Measurements from ENCODE around the gene EFNB3.
A peak's percentile ranks its signal among the peaks of the same experiment; 100 is the strongest.

Gene EFNB3

GRCh38 chr17:7704601-7705268 lies at the start of gene EFNB3:
Gene EFNB3 (plus strand): TSS chr17:7705202. CDS start chr17:7705599, 397 bp downstream.
- DNase-seq (ENCODE audit: low read depth in 2 of 3, low spot score in 1 of 3) = no peak

GRCh38 chr17:7655541-7655840 lies 49.5 kb upstream of the EFNB3 start:
- no peak for DNase-seq (ENCODE audit: low read depth in 2 of 3, low spot score in 1 of 3)

- no peak for DNase-seq (ENCODE audit: low read depth in 2 of 3, low spot score in 1 of 3)
Measured at GRCh38 chr17:7656958-7657609, 47.9 kb upstream of the EFNB3 start.

GRCh38 chr17:7667656-7668406 lies 37.2 kb upstream of the EFNB3 start:
- no peak for DNase-seq (ENCODE audit: low read depth in 2 of 3, low spot score in 1 of 3)

- DNase-seq (ENCODE audit: low read depth in 2 of 3, low spot score in 1 of 3) = no peak
Measured at GRCh38 chr17:7668482-7668881, 36.5 kb upstream of the EFNB3 start.

GRCh38 chr17:7673239-7673638 lies 31.8 kb upstream of the EFNB3 start:
- DNase-seq (ENCODE audit: low read depth in 2 of 3, low spot score in 1 of 3) = peak; percentile 23 to 64 (median 33)

GRCh38 chr17:7674934-7675333 lies 30.1 kb upstream of the EFNB3 start:
- DNase-seq (ENCODE audit: low read depth in 2 of 3, low spot score in 1 of 3) = no peak

GRCh38 chr17:7676533-7676932 lies 28.5 kb upstream of the EFNB3 start:
- no peak for DNase-seq (ENCODE audit: low read depth in 2 of 3, low spot score in 1 of 3)

- no peak for DNase-seq (ENCODE audit: low read depth in 2 of 3, low spot score in 1 of 3)
Measured at GRCh38 chr17:7677388-7678067, 27.5 kb upstream of the EFNB3 start.

GRCh38 chr17:7684851-7685532 lies 20.0 kb upstream of the EFNB3 start:
- no peak for DNase-seq (ENCODE audit: low read depth in 2 of 3, low spot score in 1 of 3)

- DNase-seq (ENCODE audit: low read depth in 2 of 3, low spot score in 1 of 3) = peak; percentile 81 to 88 (median 85)
Measured at GRCh38 chr17:7685533-7686221, 19.3 kb upstream of the EFNB3 start.

- peak; percentile 58 to 74 (median 72) for DNase-seq (ENCODE audit: low read depth in 2 of 3, low spot score in 1 of 3)
Measured at GRCh38 chr17:7686222-7687071, 18.6 kb upstream of the EFNB3 start.

- DNase-seq (ENCODE audit: low read depth in 2 of 3, low spot score in 1 of 3) = peak; percentile 82 to 86 (median 82)
Measured at GRCh38 chr17:7687072-7687907, 17.7 kb upstream of the EFNB3 start, which contains the start of gene TP53. Gene TP53 (minus strand): TSS chr17:7687490. CDS start chr17:7676594, 10,896 bp downstream.

- peak; percentile 92 to 98 (median 96) for DNase-seq (ENCODE audit: low read depth in 2 of 3, low spot score in 1 of 3)
Measured at GRCh38 chr17:7687908-7688807, 16.8 kb upstream of the EFNB3 start, which contains the start of gene WRAP53. Gene WRAP53 (plus strand): TSS chr17:7688477. CDS start chr17:7688649, 172 bp downstream.

GRCh38 chr17:7688808-7689316 lies 16.1 kb upstream of the EFNB3 start:
- DNase-seq (ENCODE audit: low read depth in 2 of 3, low spot score in 1 of 3) = no peak

- DNase-seq (ENCODE audit: low read depth in 2 of 3, low spot score in 1 of 3) = no peak
Measured at GRCh38 chr17:7695586-7695985, 9.4 kb upstream of the EFNB3 start.

Data from stimulated activated CD4-positive, alpha-beta T cell treated with anti-CD3 and anti-CD28 coated beads, Interleukin-12 subunit alpha, Interleukin-12 subunit beta, amount 100 ng/mL, for 48 hours (primary cell).